H9 (cell line): ENCODE data around the gene GPR37L1. TPM values are rescaled to one million over a fixed set of nuclear protein-coding genes. Genes with fewer than 3 reads are reported as not detected.

Source experiments
- DNase-seq: peaks from one replicate; pipeline ENCODE4 v3.0.0-alpha.2; 2017
- H2AFZ ChIP-seq: one replicate; pipeline ENCODE4 v1.6.1; 2013; ENCODE audit warnings: mild to moderate bottlenecking, low read length, control low read depth, moderate library complexity
- H2AK5ac ChIP-seq: 2 replicates; pipeline ENCODE4 v1.6.1; 2013; ENCODE audit warnings: low read length, control low read depth, mixed read lengths; ENCODE audit not compliant: insufficient read length
- H2BK120ac ChIP-seq: one replicate; pipeline ENCODE4 v1.6.1; 2013; ENCODE audit warnings: low read depth, mild to moderate bottlenecking, low read length, control low read depth, inconsistent platforms; ENCODE audit not compliant: poor library complexity, severe bottlenecking
- H2BK12ac ChIP-seq: 2 replicates; pipeline ENCODE4 v1.6.1; 2013; ENCODE audit warnings: low read length, control low read depth, mixed read lengths, low read depth; ENCODE audit not compliant: insufficient read length
- H2BK15ac ChIP-seq: 2 replicates; pipeline ENCODE4 v1.6.1; 2013; ENCODE audit warnings: low read depth, low read length, control low read depth
- H2BK20ac ChIP-seq: one replicate; pipeline ENCODE4 v1.6.1; 2013; ENCODE audit warnings: low read depth, mild to moderate bottlenecking, low read length, control low read depth, inconsistent platforms; ENCODE audit not compliant: poor library complexity, severe bottlenecking
- H2BK5ac ChIP-seq: 2 replicates; pipeline ENCODE4 v1.6.1; 2013; ENCODE audit warnings: low read length, control low read depth, mixed read lengths; ENCODE audit not compliant: insufficient read length
- H3K14ac ChIP-seq: 2 replicates; pipeline ENCODE4 v1.6.1; 2013; ENCODE audit warnings: low read length, control low read depth; ENCODE audit not compliant: insufficient read depth
- H3K18ac ChIP-seq: 2 replicates; pipeline ENCODE4 v1.6.1; 2013; ENCODE audit warnings: low read depth, mild to moderate bottlenecking, mixed read lengths, low read length, control low read depth; ENCODE audit not compliant: insufficient read length
- H3K23ac ChIP-seq: 2 replicates; pipeline ENCODE4 v1.6.1; 2013; ENCODE audit warnings: low read length, control low read depth, mixed read lengths, low read depth; ENCODE audit not compliant: insufficient read length
- H3K23me2 ChIP-seq: 2 replicates; pipeline ENCODE4 v1.6.1; 2013; ENCODE audit warnings: low read depth, mild to moderate bottlenecking, mixed read lengths, low read length, control low read depth; ENCODE audit not compliant: insufficient read length, poor library complexity, severe bottlenecking
- H3K27ac ChIP-seq: 2 replicates; pipeline ENCODE4 v1.5.1; 2013; ENCODE audit warnings: low read length, control low read depth, mixed read lengths, low read depth; ENCODE audit not compliant: insufficient read length
- H3K27me3 ChIP-seq: 2 replicates; pipeline ENCODE4 v1.6.1; 2013; ENCODE audit warnings: low read length, control low read depth, inconsistent platforms; ENCODE audit not compliant: insufficient read depth
- H3K4ac ChIP-seq: 2 replicates; pipeline ENCODE4 v1.6.1; 2013; ENCODE audit warnings: low read depth, mild to moderate bottlenecking, control low read depth, inconsistent platforms, low read length, moderate library complexity
- H3K4me1 ChIP-seq: 2 replicates; pipeline ENCODE4 v1.6.1; 2013; ENCODE audit warnings: low read length, control low read depth, inconsistent platforms; ENCODE audit not compliant: insufficient read depth
- H3K4me2 ChIP-seq: 2 replicates; pipeline ENCODE4 v1.6.1; 2013; ENCODE audit warnings: low read length, control low read depth, mixed read lengths; ENCODE audit not compliant: insufficient read length, insufficient read depth
- H3K56ac ChIP-seq: 2 replicates; pipeline ENCODE4 v1.6.1; 2013; ENCODE audit warnings: low read depth, mild to moderate bottlenecking, mixed read lengths, low read length, control low read depth; ENCODE audit not compliant: insufficient read length
- H3K79me1 ChIP-seq: 2 replicates; pipeline ENCODE4 v1.6.1; 2013; ENCODE audit warnings: low read depth, mild to moderate bottlenecking, moderate library complexity, low read length, control low read depth, inconsistent platforms; ENCODE audit not compliant: insufficient read depth, poor library complexity, severe bottlenecking
- H3K79me2 ChIP-seq: 2 replicates; pipeline ENCODE4 v1.6.1; 2013; ENCODE audit warnings: low read length, control low read depth, inconsistent platforms; ENCODE audit not compliant: insufficient read depth
- H3K9ac ChIP-seq: 2 replicates; pipeline ENCODE4 v1.6.1; 2013; ENCODE audit warnings: low read length, control low read depth, mixed read lengths; ENCODE audit not compliant: insufficient read length; ENCODE audit errors: extremely low read depth
- H3K9me3 ChIP-seq: one replicate; pipeline ENCODE4 v1.6.1; 2013; ENCODE audit warnings: low read depth, low read length, inconsistent platforms; ENCODE audit not compliant: control insufficient read depth
- H3T11ph ChIP-seq: one replicate; pipeline ENCODE4 v1.6.1; 2013; ENCODE audit warnings: mild to moderate bottlenecking, low read length, control low read depth, inconsistent platforms
- H4K20me1 ChIP-seq: one replicate; pipeline ENCODE4 v1.6.1; 2013; ENCODE audit not compliant: control insufficient read depth, insufficient read length, insufficient read depth
- H4K5ac ChIP-seq: 2 replicates; pipeline ENCODE4 v1.6.1; 2013; ENCODE audit warnings: low read depth, mild to moderate bottlenecking, mixed read lengths, low read length, control low read depth; ENCODE audit not compliant: insufficient read length
- H4K8ac ChIP-seq: replicated peaks from 2 replicates; pipeline ENCODE4 v1.6.1; 2013; ENCODE audit warnings: low read length, control low read depth, mixed read lengths, low read depth; ENCODE audit not compliant: insufficient read length
- H4K91ac ChIP-seq: 2 replicates; pipeline ENCODE4 v1.6.1; 2013; ENCODE audit warnings: low read depth, mild to moderate bottlenecking, moderate library complexity, mixed read lengths, low read length, control low read depth; ENCODE audit not compliant: insufficient read length
- H3K27ac Mint-ChIP-seq, 3 experiments: 2 replicates in 2 of 3; 3 replicates in 1 of 3; pipeline ENCODE4 v1.8.0; 2020 to 2021; ENCODE audit warnings: mixed read lengths in 3 of 3, mild to moderate bottlenecking in 1 of 3, moderate library complexity in 1 of 3
- H3K27me3 Mint-ChIP-seq: 2 replicates; pipeline ENCODE4 v1.8.0; 2021; ENCODE audit warnings: low read depth, mild to moderate bottlenecking, moderate library complexity, mixed read lengths
- H3K36me3 Mint-ChIP-seq, 3 experiments: 2 replicates in 2 of 3; 3 replicates in 1 of 3; pipeline ENCODE4 v1.8.0; 2020 to 2021; ENCODE audit warnings: low read depth in 3 of 3, mixed read lengths in 3 of 3; ENCODE audit not compliant: insufficient read depth in 1 of 3
- H3K4me1 Mint-ChIP-seq, 2 experiments: 2 replicates each; pipeline ENCODE4 v1.8.0; 2020; ENCODE audit warnings: mixed read lengths in 2 of 2
- H3K4me3 Mint-ChIP-seq, 2 experiments: 2 replicates in 1 of 2; 3 replicates in 1 of 2; pipeline ENCODE4 v1.8.0; 2020 to 2021; ENCODE audit warnings: mild to moderate bottlenecking in 2 of 2, mixed read lengths in 2 of 2, moderate library complexity in 1 of 2
- H3K9me3 Mint-ChIP-seq, 2 experiments: 2 replicates in 1 of 2; 3 replicates in 1 of 2; pipeline ENCODE4 v1.8.0; 2020; ENCODE audit warnings: mild to moderate bottlenecking in 2 of 2, mixed read lengths in 2 of 2, moderate library complexity in 1 of 2
- WGBS: extraction: QIAGEN DNeasy Blood & Tissue Kit; methylation state at CpG from one replicate; pipeline ENCODE4 v1.1.7; 2013; ENCODE audit warnings: missing lambda C conversion rate, low lambda C conversion rate, mixed read lengths; ENCODE audit not compliant: insufficient read length; ENCODE audit errors: extremely low coverage; 5-methylcytosine and 5-hydroxymethylcytosine counted together
- total RNA-seq: library from RNA; stranded (reverse); gene quantifications from 2 replicates; pipeline ENCODE4 v1.2.1, GENCODE V29; 2021
- TF ChIP-seq, protein P1 (sequence below): fragments of 200-600 bp; sonication (generic); conservative IDR thresholded peaks from 3 replicates; pipeline ENCODE4 v1.8.0; 2021; ENCODE audit warnings: antibody characterized with exemption, mild to moderate bottlenecking

Gene GPR37L1
- total RNA-seq, 1 experiment from 2014 or later: 0.11 TPM

DNA sequence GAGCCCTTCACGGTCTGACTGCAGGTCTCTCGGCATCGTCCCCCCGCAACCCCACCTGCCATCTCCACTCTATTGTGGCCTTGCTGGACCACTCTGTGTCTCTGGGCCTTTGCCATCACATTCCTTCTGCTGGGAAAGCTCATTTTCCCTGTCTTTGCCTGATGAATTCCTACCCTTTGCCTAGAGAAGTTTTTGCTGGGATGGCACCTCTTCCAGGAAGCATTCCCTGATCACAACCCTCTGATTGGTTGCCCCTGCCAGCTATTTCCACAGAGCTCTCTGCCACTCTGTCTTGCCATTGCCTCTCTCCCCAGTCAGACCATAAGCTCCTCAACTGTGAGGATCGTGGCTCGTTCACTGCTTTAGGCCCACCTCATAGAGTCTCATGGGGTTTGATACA lies 28.9 kb upstream of the GPR37L1 start:
- Histone ChIP-seq H2BK120ac (no peak overlapping the region), H2BK5ac (no peak overlapping the region), H3K27ac (no peak overlapping the region), H3K4me2 (no peak overlapping the region), H4K8ac (no peak overlapping the region), H2BK15ac (no peak overlapping the region), H4K20me1 (no peaks in the 10 kb centered on the region), H3T11ph (no peak overlapping the region), H3K14ac (no peak overlapping the region), H3K56ac (no peak overlapping the region), H2AFZ (no peak overlapping the region), H3K9ac (no peak overlapping the region), H2AK5ac (no peak overlapping the region), H3K79me2 (no peaks in the 10 kb centered on the region), H3K4me1 (no peaks in the 10 kb centered on the region), H4K5ac (no peak overlapping the region), H4K91ac (no peak overlapping the region), H3K23ac (no peak overlapping the region), H2BK12ac (no peak overlapping the region), H3K79me1 (no peaks in the 10 kb centered on the region), H3K18ac (no peak overlapping the region), H3K27me3 (no peaks in the 10 kb centered on the region), H2BK20ac (no peak overlapping the region), H3K4ac (no peak overlapping the region), H3K23me2 (no peaks in the 10 kb centered on the region), H3K9me3 (no peaks in the 10 kb centered on the region)
- H3K4me3 Mint-ChIP-seq: no peak overlapping the region
- H3K27me3 Mint-ChIP-seq: peaks cover 4% of the 10 kb centered on the region
- TF ChIP-seq, protein P1, sequence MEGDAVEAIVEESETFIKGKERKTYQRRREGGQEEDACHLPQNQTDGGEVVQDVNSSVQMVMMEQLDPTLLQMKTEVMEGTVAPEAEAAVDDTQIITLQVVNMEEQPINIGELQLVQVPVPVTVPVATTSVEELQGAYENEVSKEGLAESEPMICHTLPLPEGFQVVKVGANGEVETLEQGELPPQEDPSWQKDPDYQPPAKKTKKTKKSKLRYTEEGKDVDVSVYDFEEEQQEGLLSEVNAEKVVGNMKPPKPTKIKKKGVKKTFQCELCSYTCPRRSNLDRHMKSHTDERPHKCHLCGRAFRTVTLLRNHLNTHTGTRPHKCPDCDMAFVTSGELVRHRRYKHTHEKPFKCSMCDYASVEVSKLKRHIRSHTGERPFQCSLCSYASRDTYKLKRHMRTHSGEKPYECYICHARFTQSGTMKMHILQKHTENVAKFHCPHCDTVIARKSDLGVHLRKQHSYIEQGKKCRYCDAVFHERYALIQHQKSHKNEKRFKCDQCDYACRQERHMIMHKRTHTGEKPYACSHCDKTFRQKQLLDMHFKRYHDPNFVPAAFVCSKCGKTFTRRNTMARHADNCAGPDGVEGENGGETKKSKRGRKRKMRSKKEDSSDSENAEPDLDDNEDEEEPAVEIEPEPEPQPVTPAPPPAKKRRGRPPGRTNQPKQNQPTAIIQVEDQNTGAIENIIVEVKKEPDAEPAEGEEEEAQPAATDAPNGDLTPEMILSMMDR: no peak
- H3K9me3 Mint-ChIP-seq: no peaks in the 10 kb centered on the region; a peak in 1 of 5 replicates
- H3K36me3 Mint-ChIP-seq: no peaks in the 10 kb centered on the region
- no CpG with 5 or more reads among the region's 6 CpGs for WGBS
- DNase-seq: no peak
- H3K27ac Mint-ChIP-seq: peak overlapping the region in 1 of 3 experiments; percentile 63; a peak in 3 of 7 replicates
- peaks cover 7 to 10% of the 10 kb centered on the region in 2 experiments for H3K4me1 Mint-ChIP-seq
